Rectal smooth muscle tissue (tissue), 1 donor: ENCODE data around the gene SPEN.
"Not testable (repeated sequence)": the region's sequence is repeated elsewhere in the genome, so short reads cannot be mapped to it uniquely, and the experiment has no call there.

ENCODE experiments used
- H3K27ac ChIP-seq: one replicate; pipeline ENCODE4 v1.7.0; 2013; ENCODE audit warnings: low read depth, low read length, inconsistent platforms
- H3K27me3 ChIP-seq: one replicate; pipeline ENCODE4 v1.7.0; 2013; ENCODE audit warnings: low read length; ENCODE audit not compliant: control insufficient read depth, insufficient read depth
- H3K36me3 ChIP-seq: one replicate; pipeline ENCODE4 v1.7.0; 2013; ENCODE audit warnings: low read length; ENCODE audit not compliant: control insufficient read depth, insufficient read depth
- H3K4me1 ChIP-seq: one replicate; pipeline ENCODE4 v1.7.0; 2013; ENCODE audit warnings: low read length; ENCODE audit not compliant: control insufficient read depth, insufficient read depth
- H3K4me3 ChIP-seq: one replicate; pipeline ENCODE4 v1.7.0; 2013; ENCODE audit warnings: low read length
- H3K9ac ChIP-seq: one replicate; pipeline ENCODE4 v1.7.0; 2013; ENCODE audit warnings: low read length

The SPEN gene

DNA sequence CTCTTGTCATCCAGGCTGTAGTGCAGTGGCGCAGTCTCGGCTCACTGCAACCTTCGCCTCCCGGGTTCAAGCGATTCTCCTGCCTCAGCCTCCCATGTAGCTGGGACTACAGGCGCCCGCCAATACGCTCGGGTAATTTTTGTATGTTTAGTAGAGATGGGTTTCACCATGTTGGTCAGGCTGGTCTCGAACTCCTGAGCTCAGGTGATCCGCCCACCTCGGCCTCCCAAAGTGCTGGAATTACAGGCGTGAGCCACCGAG is 11.1 kb upstream of the SPEN start:
- peak overlapping the region; percentile 89 for H3K27ac ChIP-seq
- not testable (repeated sequence) for H3K4me1 ChIP-seq, H3K9ac ChIP-seq, H3K27me3 ChIP-seq, H3K36me3 ChIP-seq
- peak overlapping the region; percentile 65 for H3K4me3 ChIP-seq

DNA sequence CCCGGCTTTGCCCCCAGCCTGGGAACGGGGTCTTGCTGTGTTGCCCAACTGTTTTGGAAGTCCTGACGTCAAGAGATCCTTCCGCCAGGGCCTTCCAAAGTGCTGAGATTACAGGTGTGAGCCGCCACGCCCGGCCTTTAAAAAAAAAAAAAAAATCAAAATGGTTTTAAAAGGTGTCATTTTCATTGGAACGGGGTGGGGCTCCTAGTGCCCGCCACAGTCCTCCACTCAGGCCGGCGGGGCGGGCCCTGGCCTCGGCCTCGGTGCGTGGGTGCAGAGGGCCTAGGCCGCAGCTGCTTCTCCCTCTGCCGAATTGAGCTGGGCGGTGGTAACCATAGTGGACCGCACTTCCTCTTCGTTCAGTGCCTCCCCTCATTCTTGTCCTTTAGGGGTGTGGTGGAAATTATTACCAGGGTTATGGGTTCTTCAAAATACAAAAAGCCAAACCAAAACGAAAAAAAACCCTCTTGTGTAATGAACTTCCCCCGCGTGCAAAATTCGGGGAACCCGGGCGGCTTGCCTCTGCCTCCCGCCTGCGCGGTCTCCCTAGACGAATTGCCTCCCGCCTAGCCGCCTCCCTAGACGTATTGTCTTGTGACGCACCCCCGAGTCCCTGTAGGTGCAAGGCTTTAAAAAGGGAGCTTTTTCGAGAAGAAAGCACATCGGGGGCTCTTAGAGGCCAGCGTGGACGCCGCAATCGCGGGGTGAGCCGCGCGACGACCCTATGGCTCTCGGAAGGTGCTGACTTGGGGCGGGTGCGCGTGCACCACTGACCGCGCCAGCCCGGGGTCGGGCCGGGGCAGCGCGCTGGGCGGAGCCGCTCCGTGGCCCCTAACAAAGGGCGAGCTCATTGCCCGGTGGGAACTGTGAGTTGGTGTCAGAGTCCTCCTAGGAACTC is 10.5 kb upstream of the SPEN start:
- no peaks in the 10 kb centered on the region for H3K36me3 ChIP-seq
- peak overlapping the region; percentile 89 for H3K27ac ChIP-seq
- no peaks in the 10 kb centered on the region for H3K4me1 ChIP-seq
- no peak overlapping the region for H3K9ac ChIP-seq
- no peaks in the 10 kb centered on the region for H3K27me3 ChIP-seq
- H3K4me3 ChIP-seq, result peak overlapping the region; percentile 65

GRCh38 chr1:15837931-15838330 is 9.6 kb upstream of the SPEN start:
- no peak overlapping the region for H3K27ac ChIP-seq
- no peak overlapping the region for H3K9ac ChIP-seq
- no peaks in the 10 kb centered on the region for H3K27me3 ChIP-seq
- H3K4me3 ChIP-seq, result no peak overlapping the region
- H3K4me1 ChIP-seq, result no peaks in the 10 kb centered on the region
- H3K36me3 ChIP-seq, result no peaks in the 10 kb centered on the region

DNA sequence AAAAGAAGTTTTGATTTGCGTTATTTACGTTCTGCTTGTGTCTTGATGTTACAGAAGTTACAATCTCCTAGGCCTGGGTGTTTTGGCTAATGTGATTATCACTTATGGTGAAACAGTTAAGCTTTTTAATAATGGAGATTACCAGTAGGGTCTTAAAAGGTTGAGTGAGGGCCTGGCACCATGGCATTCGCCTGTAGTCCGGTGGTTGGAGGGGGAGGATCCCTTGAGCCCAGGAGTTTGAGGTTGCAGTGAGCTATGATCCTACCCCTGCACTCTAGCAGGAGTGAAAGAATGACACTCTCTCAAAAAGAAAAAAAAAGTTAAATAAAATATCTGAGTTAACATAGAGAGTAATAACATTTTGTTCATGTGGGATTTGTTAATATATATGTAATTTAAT is 8.8 kb upstream of the SPEN start:
- H3K4me3 ChIP-seq, result no peak overlapping the region
- no peak overlapping the region for H3K9ac ChIP-seq
- no peaks in the 10 kb centered on the region for H3K36me3 ChIP-seq
- H3K27ac ChIP-seq, result no peak overlapping the region
- no peaks in the 10 kb centered on the region for H3K4me1 ChIP-seq
- no peaks in the 10 kb centered on the region for H3K27me3 ChIP-seq

DNA sequence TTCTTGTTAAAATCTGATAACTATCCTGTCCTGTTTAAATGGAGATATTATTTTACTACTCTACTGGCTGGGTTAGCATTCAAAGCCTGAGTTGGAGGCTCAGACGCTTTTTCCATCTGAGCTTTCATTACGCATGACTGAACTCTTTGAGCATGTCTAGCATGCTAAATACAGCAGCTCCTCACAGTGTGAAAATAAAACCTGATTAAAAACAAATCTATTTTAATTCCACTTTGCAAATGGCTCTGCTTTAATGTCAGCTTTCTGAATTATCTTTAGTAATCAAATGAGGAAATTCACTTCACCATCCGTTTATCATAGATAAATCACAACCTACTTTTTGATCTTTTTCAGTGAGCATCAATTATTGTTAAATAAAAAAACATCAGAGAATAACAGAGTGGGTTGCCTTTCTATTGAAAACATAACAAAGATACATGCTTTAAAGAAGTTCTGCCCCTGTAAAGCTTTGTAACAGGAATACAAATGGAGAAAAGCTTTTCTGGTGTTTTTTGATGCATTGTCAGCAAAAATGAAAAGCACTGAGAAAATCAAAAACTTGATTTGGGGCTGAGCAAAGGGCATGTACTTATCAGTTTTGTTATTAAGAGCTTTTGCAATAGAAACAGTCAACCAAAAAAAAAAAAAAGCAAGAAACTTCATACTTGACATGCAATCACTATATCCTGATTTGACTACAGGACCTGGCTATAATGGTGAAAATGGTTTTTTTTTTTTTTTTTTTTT is 3.5 kb upstream of the SPEN start:
- Histone ChIP-seq H3K36me3 (no peaks in the 10 kb centered on the region), H3K27me3 (no peaks in the 10 kb centered on the region), H3K4me1 (no peaks in the 10 kb centered on the region), H3K27ac (no peak overlapping the region), H3K4me3 (no peak overlapping the region), H3K9ac (no peak overlapping the region)

- H3K27ac ChIP-seq, H3K4me1 ChIP-seq, H3K27me3 ChIP-seq, H3K4me3 ChIP-seq, H3K9ac ChIP-seq, H3K36me3 ChIP-seq: not testable (repeated sequence)
These were observed 1.5 kb upstream of the SPEN start for GRCh38 chr1:15846056-15846455.

GRCh38 chr1:15847893-15848142 is 311 bp downstream of the SPEN start:
- H3K36me3 ChIP-seq, result no peaks in the 10 kb centered on the region
- H3K4me3 ChIP-seq, result peak overlapping the region; percentile 90
- peak overlapping the region; percentile 94 for H3K9ac ChIP-seq
- no peaks in the 10 kb centered on the region for H3K27me3 ChIP-seq
- peak overlapping the region; percentile 91 for H3K27ac ChIP-seq
- peaks cover 10% of the 10 kb centered on the region for H3K4me1 ChIP-seq

DNA sequence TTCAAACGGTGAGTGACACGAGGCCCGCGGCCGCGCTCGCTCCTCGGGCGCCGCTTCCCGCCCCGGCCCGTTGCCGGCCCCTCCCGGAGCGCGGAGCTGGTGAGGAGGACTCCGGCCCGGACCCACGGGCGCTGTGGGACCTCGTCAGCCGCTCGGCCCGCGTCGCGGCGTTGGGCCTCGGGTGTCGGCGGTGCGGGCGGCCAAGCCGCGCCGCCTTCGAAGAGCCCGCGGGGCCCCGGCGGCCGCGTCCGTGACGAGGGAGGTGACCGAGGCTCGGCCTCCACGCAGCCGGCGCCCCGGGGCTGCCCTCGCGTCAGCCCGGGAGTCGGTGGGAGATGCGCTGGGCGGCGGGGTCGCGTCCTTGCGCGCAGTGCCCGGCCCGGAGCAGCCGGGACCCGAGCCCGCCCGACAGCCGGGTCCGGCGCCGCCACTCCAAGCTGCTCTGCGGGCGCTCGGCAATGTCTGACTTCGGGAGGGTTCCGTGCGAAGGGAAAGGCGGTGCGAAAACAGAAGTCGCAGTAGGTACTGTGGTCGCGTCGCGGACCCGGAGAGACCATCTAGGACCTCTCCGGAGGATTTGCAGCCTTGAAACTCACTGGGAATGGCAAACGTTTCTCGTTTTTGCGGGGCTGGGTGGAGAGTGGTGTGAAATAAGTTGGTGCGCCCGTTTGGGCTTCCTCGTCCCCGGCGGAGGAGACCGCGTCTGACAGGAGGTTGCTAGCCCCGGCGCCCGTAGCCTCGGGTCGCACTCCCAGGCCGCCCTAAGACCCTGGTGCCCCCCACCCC is 829 bp downstream of the SPEN start:
- peak overlapping the region; percentile 91 for H3K27ac ChIP-seq
- H3K9ac ChIP-seq, result peak overlapping the region; percentile 94
- no peaks in the 10 kb centered on the region for H3K27me3 ChIP-seq
- H3K36me3 ChIP-seq, result no peaks in the 10 kb centered on the region
- peaks cover 10% of the 10 kb centered on the region for H3K4me1 ChIP-seq
- peak overlapping the region; percentile 90 for H3K4me3 ChIP-seq

DNA sequence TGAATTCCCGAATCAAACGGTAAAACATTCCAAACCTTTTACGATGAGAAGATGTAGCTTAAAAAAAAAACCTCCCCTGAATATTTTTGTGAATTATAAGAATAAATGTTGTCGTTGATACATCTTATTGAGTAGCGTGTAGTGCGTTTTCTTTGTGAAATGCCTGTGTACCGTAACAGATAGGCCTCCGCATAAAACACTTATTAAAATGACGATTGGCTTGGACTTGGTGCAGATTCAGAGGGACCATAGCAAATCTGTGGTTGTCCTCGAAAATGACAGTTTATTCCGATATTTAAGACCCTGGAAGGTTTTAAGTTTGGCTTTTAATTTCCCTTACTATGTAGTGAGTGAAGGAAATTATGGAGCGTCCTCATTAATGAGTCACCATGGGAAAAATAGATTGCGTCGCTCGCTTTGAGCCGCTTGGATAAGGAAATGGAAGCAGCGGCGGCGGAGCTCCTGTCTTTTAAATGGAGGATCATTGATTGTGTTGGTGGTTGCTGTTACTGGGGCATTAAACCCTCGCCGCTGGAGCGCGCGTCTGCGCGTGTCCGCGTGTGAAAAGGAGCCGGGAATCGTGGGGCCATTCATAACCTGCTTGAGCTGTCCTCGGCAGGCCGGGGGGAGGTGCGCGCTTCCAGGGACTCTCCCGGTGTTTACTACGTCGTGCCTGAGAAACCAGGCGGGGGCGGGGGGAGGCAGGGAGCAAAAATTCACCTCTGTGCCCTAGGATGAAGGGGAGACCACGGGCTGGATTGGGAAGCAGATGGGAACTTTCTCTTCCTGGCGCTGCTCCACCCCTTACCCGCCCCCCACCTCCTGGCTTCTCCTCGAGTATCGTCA is 1.6 kb downstream of the SPEN start:
- Histone ChIP-seq H3K4me1 (peaks cover 10% of the 10 kb centered on the region), H3K36me3 (no peaks in the 10 kb centered on the region), H3K27me3 (no peaks in the 10 kb centered on the region), H3K27ac (peak overlapping the region; percentile 91), H3K9ac (peak overlapping the region; percentile 66), H3K4me3 (peak overlapping the region; percentile 90)

DNA sequence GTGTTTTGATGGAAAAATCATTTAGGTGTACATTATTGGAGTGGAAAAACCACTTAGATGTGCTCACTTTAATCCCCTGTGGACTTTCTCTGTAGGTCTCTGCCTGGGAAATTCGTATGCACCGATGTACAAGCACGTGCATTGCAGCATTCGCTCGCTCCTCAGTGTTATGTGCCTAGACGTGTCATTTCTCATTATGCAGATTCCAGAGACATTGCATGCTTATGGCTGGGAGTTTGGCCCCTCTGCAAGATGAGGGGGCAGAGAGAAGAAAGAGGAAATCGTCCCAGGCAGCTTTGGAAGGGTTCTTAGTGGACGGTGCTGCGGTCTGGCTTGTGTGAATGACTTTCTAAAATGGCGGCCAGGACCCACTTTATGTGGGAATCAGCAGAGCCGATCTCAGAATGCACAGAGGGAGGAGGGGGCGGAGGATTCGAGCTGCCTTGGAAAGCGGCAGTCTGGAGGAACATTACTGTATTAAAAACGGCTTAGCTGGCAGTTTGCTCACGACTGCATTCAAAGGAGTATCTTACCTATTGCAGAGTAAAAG is 2.3 kb downstream of the SPEN start:
- H3K27ac ChIP-seq, result peak overlapping the region; percentile 91
- H3K9ac ChIP-seq, result peak overlapping the region; percentile 66
- no peaks in the 10 kb centered on the region for H3K27me3 ChIP-seq
- H3K4me1 ChIP-seq, result peaks cover 10% of the 10 kb centered on the region
- peak overlapping the region; percentile 90 for H3K4me3 ChIP-seq
- no peaks in the 10 kb centered on the region for H3K36me3 ChIP-seq

DNA sequence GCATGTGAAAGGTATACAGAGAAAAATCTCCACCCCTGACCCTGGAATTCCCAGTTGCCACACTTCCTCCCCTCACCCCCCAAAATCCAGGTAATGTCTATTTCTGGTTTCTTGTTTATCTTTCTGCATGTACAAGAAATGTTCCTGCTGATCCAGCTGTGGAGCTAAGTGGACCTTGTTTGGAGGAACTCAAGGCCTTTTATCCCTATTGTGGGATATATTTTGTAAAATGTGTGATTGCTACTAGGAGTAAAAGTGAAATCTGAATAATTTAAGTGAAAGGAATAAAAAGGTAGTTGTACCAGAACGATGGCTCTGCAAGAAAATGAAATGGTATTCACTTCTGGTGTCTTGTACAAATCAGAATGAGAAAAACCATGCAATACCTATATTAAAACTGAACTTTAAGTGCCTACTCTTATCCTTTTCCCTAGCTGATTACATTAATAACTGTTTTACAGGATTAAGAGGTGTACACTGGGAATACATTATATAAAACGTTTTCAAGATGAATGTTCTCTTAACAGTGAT is 3.0 kb downstream of the SPEN start:
- Histone ChIP-seq H3K36me3 (no peaks in the 10 kb centered on the region), H3K4me3 (peak overlapping the region; percentile 90), H3K27ac (peak overlapping the region; percentile 91), H3K9ac (no peak overlapping the region), H3K4me1 (peaks cover 10% of the 10 kb centered on the region), H3K27me3 (no peaks in the 10 kb centered on the region)
